Measurements from ENCODE around the gene BCAP29. TPM values are rescaled to one million over a fixed set of nuclear protein-coding genes. Genes with fewer than 3 reads are reported as not detected.

The BCAP29 gene
- total and polyA plus RNA-seq, 2 donors (not counting 3 experiments of a cell fraction or from before 2014, with no cell fraction given), result 122 to 162 TPM

DNA sequence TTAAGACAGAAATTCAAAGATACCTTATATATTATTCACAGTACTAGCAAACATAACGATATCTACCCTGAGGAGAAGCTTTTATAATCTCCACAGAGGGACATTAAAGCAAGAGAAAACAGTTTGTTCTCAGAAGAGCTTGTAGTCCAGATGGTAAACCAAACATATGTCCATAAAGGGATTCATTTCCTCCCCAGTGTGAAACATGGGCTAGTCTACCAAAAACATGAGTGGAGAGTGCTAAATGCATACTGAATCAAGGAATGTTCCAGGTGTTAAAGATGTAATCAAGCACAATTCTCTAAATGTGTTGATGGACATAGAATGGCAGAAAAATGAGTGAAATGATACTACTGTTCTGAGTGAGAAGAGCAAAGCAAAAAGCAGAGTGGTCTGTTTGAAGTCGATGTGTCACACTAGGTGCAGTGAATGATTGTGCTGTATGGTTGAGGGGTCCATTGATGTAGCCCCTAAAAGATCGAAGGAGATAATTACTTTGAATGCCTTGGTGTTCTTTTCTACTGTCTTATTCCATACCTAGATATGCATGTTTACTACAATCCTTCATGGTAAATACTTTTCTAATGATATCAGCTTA lies 25.3 kb downstream of the BCAP29 start:
- Histone ChIP-seq H3K36me3 (ENCODE audit: control insufficient read depth in 2 of 2, extremely low read depth in 1 of 2, insufficient read depth in 2 of 2, low read length in 2 of 2) (peaks cover 5 to 23% of the 10 kb centered on the region in 2 experiments), H3K9me1 (replicated peaks; ENCODE audit: control insufficient read depth, extremely low read depth, insufficient read depth, low read length) (no peaks in the 10 kb centered on the region), H3K79me2 (ENCODE audit: control insufficient read depth, insufficient read depth, low read length) (peaks cover 2% of the 10 kb centered on the region), H3K9ac (replicated peaks; ENCODE audit: extremely low read depth, insufficient read depth, low read length) (no peak overlapping the region), H2AFZ (ENCODE audit: low read depth, low read length) (no peak overlapping the region), H4K20me1 (replicated peaks; ENCODE audit: control insufficient read depth, extremely low read depth, insufficient read depth, low read length) (no peaks in the 10 kb centered on the region), H3K4me1 (ENCODE audit: control insufficient read depth, extremely low read depth, insufficient read depth, low read length) (peaks cover 17% of the 10 kb centered on the region), H3K27ac (ENCODE audit: insufficient read depth, low read depth, low read length) (no peak overlapping the region), H3K4me2 (ENCODE audit: insufficient read depth, low read length) (no peak overlapping the region), H3K9me3 (replicated peaks; ENCODE audit: control insufficient read depth, insufficient read depth, low read length) (no peaks in the 10 kb centered on the region), H3K27me3 (ENCODE audit: control insufficient read depth in 2 of 2, insufficient read depth in 2 of 2, low read length in 2 of 2) (no peaks in the 10 kb centered on the region), H3K4me3 (replicated peaks in 1 of 3; ENCODE audit: insufficient read depth in 1 of 3, low read depth in 1 of 3, low read length in 3 of 3) (no peak overlapping the region)
- dilution Hi-C loops (cut with MboI; ENCODE audit: extremely low pct_ligation_motif_present, low sequenced_read_pairs) (no loop called here), intact Hi-C loops (cut with micrococcal nuclease) (no loop called here)
- TF ChIP-seq FOS (IDR thresholded peaks at IDR 0.05; ENCODE audit: borderline replicate concordance, insufficient read depth, low read length) (no peak), JUN (IDR thresholded peaks at IDR 0.05; ENCODE audit: borderline replicate concordance, insufficient read depth, insufficient read length, low read depth) (no peak), POLR2AphosphoS5 (IDR thresholded peaks at IDR 0.05; ENCODE audit: insufficient read depth, low read depth, low read length) (no peak), POLR2A (IDR thresholded peaks at IDR 0.05; ENCODE audit: low read depth, low read length) (no peak), EZH2 (IDR thresholded peaks at IDR 0.05; ENCODE audit: borderline replicate concordance, low read depth, low read length, severe bottlenecking) (no peak), GATA2 (IDR thresholded peaks at IDR 0.05; ENCODE audit: insufficient read depth, insufficient read length, low read depth, low read length) (no peak), MYC (IDR thresholded peaks at IDR 0.05; ENCODE audit: low read depth, low read length) (no peak)
- TF ChIP-seq, protein P1, sequence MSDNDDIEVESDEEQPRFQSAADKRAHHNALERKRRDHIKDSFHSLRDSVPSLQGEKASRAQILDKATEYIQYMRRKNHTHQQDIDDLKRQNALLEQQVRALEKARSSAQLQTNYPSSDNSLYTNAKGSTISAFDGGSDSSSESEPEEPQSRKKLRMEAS (IDR thresholded peaks at IDR 0.05; ENCODE audit: insufficient read depth, insufficient read length), result no peak
- TF ChIP-seq, protein P2, sequence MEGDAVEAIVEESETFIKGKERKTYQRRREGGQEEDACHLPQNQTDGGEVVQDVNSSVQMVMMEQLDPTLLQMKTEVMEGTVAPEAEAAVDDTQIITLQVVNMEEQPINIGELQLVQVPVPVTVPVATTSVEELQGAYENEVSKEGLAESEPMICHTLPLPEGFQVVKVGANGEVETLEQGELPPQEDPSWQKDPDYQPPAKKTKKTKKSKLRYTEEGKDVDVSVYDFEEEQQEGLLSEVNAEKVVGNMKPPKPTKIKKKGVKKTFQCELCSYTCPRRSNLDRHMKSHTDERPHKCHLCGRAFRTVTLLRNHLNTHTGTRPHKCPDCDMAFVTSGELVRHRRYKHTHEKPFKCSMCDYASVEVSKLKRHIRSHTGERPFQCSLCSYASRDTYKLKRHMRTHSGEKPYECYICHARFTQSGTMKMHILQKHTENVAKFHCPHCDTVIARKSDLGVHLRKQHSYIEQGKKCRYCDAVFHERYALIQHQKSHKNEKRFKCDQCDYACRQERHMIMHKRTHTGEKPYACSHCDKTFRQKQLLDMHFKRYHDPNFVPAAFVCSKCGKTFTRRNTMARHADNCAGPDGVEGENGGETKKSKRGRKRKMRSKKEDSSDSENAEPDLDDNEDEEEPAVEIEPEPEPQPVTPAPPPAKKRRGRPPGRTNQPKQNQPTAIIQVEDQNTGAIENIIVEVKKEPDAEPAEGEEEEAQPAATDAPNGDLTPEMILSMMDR (IDR thresholded peaks at IDR 0.05; ENCODE audit: extremely low read depth in 1 of 2, insufficient read depth in 1 of 2, low read depth in 1 of 2, low read length in 2 of 2), result no peak
- ChIA-PET CTCF (interaction anchor here (0.6 to 1.5 kb wide), 5 partner anchors 10 to 270 kb away, joined by 3 to 5 read pairs (median 4); no protein-coding TSS in a partner anchor), POLR2A (no interaction called here)
- no TSS peak for BruUV-seq (replicated peaks)
- DNase-seq (ENCODE audit: low read depth, low spot score), result no peak
- FAIRE-seq, result no peak

All from endothelial cell of umbilical vein (primary cell).